Sciatic nerve (tissue), 2 donors: Measurements from ENCODE around the gene MBD6. TPM values are rescaled to one million over a fixed set of nuclear protein-coding genes. Genes with fewer than 3 reads are reported as not detected.

ENCODE experiments used
- ATAC-seq: fragments of 200-7000 bp; cut with Tn5 transposase; one replicate; pipeline ENCODE4 v1.9.1; 2020; ENCODE audit warnings: mild to moderate bottlenecking, moderate library complexity
- DNase-seq: peaks from one replicate; pipeline ENCODE4 v3.0.0-alpha.2; 2020; ENCODE audit warnings: low spot score
- intact Hi-C: fragments of 100-400 bp; cut with DNase I; formaldehyde crosslinking; loops from one replicate; pipeline ENCODE4 v1.14.2; 2022
- total RNA-seq: library from RNA; stranded (reverse); fragmentation: NEBNext Ultra II Directional; extraction: Animal tissue kit (Norgen Biotek cat#: 25700); gene quantifications from one replicate; pipeline ENCODE4 v1.2.1, GENCODE V29; 2021
- donor health status: DM: no; HTN: no; CAD: no.
- donor health status: DM: no; HTN: no; CAD: no.

The MBD6 gene
- 76.2 TPM for total RNA-seq

DNA sequence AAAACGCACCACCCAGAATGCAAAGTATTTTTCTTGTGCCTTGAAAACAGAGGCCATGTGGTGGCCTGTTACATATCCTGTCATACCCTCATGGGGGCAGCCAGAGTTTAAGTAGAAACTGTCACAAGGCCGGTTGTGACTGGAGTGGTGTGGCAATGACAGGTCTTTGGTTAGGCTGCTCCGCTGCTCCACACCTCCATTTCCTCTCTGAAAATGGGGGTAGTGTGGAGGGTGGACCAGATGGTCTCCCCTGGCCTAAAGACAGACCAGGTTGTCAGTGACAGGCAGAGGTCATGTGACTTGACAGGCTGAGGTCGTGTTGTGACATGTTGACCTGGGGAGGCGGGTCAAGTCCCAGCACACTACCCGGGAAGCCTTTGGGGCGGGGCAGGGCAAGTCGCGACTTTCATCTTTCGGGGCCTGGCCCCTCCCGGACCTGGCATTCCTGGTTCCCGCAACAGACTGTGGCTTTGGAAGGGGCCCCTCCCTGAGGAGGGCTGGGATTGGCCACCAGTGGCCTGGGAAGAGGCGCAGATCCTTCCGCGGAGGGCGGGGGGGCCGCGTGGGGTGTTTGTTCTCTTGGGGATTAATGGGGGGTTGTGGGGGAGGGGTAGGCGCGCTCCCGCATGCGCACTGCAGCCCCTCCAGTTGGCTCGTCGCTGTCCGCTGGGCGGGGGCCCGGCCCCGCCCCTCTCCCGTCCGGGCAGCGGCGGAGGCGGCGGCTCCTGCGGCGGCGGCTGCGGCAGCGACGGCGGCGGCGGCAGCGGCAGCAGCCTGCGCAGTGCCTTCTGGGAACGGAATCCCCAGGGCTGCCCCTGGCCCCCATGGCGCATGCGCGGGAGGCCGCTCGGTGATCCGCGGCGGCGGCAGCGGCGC lies at the start of gene MBD6:
Gene MBD6, plus strand, starts transcription at position 814 of the 876 bp plus-strand sequence. CDS start 1,480 bp downstream, outside the sequence.
- intact Hi-C loops: no loop called here
- peak; percentile 97 for DNase-seq
- peak; percentile 62 for ATAC-seq

GRCh38 chr12:57473392-57473791 lies 49.2 kb upstream of the MBD6 start:
- DNase-seq (no peak), ATAC-seq (no peak)
- intact Hi-C loops: no loop called here

DNA sequence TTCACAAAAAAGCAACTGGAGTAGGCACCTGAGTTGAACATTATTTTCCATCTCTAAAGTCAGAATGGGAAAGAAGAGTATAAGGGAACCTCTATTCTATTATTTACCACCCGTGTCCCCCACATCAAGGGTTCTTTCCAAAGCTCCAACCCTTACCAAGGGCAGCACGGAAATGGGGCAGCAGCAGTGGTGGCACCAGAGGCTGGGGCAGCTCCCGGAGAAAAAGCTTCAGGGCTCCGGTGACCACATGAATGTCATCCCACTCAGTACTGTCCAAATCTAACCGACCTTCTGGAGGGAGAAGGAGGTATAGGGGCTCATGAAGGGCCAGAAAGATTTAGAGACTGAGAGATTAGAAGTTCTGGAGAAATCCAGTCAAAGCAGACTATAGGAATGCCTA lies 48.7 kb upstream of the MBD6 start:
- DNase-seq (no peak), ATAC-seq (no peak)
- intact Hi-C loops: no loop called here

DNA sequence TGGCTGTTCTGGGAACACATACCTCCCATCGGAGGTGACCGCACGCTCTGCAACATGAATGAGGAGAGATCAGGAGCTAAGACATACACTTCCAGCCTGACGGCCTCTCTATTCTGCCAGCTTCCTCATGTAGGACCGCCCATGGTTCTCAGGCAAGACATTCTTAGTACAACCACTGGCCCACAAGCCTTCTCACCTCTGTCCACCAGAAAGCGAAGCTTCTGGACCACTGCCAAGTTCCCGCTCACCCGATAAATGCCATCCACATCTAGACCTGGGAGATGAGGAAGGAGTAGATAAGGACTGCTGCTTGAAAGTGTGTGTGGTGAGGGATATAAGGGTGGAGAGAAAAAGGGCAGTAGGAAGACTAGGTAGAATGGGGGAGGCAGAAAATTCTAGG lies 48.2 kb upstream of the MBD6 start:
- DNase-seq: no peak
- intact Hi-C loops: no loop called here
- ATAC-seq: no peak

DNA sequence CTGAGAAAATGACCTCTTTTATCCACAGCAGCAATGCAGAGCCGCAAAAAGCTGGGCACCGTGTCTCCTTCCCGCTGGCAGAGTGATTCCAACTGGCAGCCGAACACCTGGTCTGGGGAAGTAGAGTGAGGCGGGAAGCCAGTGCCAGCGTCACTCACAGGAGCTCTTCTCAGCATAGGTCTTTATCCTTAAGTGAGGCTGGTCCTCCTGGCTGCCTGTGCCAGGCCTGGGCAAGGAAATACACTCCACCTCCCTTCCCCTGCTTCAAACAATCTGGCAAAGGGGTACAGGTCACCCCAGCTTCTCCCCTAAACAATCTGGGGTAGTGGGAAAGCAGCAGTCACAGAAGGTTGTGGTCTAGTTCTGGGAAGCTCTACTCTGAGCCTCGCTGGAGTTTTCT lies 47.8 kb upstream of the MBD6 start:
- DNase-seq (no peak), ATAC-seq (no peak)
- intact Hi-C loops: no loop called here

DNA sequence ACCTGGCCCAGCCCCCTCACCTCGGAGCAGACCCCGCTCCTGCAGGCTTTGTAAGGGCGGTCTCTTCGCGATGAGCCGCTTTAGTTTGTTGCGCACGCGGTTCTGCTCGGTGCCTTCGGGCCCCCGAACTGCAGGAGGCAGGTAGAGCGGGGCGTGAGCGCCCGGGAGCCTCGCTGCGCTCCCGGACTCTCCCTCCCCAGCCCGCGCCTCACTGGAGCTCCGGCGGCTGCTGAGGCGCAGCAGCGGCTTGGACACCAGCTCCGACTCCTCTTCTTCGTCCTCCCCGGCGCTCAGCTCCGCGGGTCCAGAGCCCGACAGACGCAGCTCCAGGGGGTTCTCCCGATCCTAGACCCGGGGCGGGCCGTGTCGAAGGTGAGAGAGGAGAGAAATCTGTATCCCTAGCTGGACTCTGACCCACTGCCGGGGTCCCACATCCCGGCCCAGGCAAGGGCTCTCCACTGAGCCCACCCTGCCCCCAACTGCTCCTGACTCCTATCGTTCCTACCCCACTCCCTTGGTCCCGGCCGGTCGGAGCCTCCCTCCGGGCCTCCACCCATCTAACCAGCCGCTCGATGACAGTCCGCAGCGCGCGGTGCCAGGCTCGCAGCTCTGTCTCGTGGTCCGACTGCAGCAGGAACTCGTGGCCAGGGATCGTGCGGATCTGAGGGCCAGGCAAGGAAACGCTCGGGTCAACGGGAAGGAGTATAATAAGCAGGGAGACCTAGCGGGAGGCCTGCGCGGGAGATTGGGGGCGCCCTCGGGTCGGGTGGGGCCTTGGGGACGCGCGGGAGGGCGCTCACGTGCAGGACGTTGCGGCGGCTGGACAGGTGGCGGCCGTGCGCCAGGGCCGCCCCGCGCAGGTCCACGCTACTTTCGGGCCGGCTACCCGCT lies 47.1 kb upstream of the MBD6 start:
- peak; percentile 66 for ATAC-seq
- DNase-seq: peak; percentile 75
- intact Hi-C loops: no loop called here

- DNase-seq: no peak
- intact Hi-C loops: no loop called here
- peak; percentile 2 for ATAC-seq
These were observed 46.2 kb upstream of the MBD6 start for GRCh38 chr12:57476162-57476992.

GRCh38 chr12:57476993-57477709 lies 45.5 kb upstream of the MBD6 start:
- intact Hi-C loops: no loop called here
- no peak for DNase-seq
- ATAC-seq: no peak

DNA sequence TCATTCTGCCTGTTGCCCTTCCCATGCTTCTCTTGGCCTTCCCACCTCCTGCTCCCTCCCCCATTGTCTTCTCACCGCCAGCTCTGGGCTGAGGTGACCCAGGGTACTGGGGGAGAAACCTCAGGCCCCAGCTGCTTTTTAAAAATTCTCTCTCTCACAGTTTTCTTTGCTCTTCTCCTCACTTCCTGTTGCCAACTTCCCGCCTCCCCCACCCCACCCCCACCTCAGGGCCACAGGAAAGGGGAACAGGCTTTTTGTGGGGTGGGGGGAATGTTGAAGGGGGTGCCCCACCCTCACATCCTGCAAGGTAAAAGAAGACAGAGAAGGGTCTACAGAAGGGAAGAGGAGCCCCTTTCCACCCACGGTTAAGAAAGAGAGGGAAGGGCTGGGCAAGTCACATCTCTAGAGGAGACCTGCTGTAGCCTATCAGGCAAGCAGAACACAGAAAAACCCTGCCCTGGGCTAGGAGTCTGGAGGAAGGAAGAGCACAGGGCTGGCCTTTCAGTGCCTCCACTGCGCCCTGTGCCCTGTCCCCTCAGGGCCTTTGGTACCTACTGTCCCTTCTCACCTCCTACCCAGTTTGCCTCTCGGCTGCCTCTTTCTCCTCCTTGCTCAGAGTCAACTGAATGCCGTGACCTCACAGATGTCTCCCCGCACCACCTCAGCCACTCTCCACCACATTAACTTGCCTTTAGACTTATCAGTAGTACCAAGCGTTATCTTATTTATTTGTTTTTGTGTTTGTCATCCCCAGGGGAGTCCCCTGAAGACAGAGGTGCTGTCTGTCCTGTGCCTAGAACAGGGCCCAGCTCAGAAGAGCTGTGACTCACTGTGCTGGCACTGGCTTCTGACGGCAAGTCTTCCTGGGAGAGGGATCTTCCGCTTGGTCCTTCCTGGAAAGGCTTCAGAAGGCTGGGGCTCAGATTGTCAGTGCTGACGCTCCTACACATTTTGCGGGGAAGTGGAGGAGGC lies 44.6 kb upstream of the MBD6 start:
- intact Hi-C loops: no loop called here
- DNase-seq: no peak
- peak; percentile 11 for ATAC-seq

DNA sequence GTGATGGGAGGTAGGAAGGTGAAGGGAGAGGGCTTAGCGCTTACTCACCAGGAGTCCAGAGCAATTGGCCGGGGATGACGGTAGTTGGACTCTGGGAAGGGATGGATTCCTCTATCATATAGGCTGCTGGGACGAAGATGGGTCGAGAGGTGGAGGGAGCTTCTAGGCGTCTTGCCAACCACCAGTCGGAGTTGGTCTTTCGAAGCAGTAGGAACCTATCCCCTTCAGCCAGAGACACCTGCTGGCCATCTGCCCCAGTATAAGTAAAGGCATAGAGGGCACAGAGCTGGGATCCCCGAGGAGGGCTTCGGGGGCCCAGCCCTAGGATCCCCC lies 43.6 kb upstream of the MBD6 start:
- DNase-seq (no peak), ATAC-seq (no peak)
- intact Hi-C loops: no loop called here

GRCh38 chr12:57479376-57480115 lies 43.1 kb upstream of the MBD6 start, which contains the start of gene ARHGAP9:
ARHGAP9 (minus strand) TSS chr12:57479866; CDS start chr12:57479406, 460 bp downstream.
- DNase-seq (no peak), ATAC-seq (no peak)
- intact Hi-C loops: no loop called here

- intact Hi-C loops: no loop called here
- ATAC-seq (no peak), DNase-seq (no peak)
These were observed 41.0 kb upstream of the MBD6 start for GRCh38 chr12:57481671-57482070.

- intact Hi-C loops: no loop called here
- ATAC-seq: no peak
- DNase-seq: no peak
These were observed 39.2 kb upstream of the MBD6 start for GRCh38 chr12:57483466-57483865.

GRCh38 chr12:57485695-57486094 lies 36.9 kb upstream of the MBD6 start:
- intact Hi-C loops: loop anchor here (2.0 kb wide), 1 partner anchor 67 kb away; no protein-coding TSS in a partner anchor
- ATAC-seq (no peak), DNase-seq (no peak)

- ATAC-seq (no peak), DNase-seq (no peak)
- intact Hi-C loops: loop anchor here (2.0 kb wide), 1 partner anchor 66 kb away; no protein-coding TSS in a partner anchor
These were observed 35.5 kb upstream of the MBD6 start for GRCh38 chr12:57487055-57487596.
